NCI-H524 (cell line): ENCODE measurements around the gene TFEB.
A peak's percentile ranks its signal among the peaks of the same experiment; 100 is the strongest.

ENCODE experiments used
- DNase-seq, 2 experiments: peaks; one replicate each; lab custom pipeline; 2025; lab: John Stamatoyannopoulos, UW

The TFEB gene

GRCh38 chr6:41675176-41675775 is 60.1 kb downstream of the TFEB start:
- peak; percentile 92 to 97 for DNase-seq

- no peak for DNase-seq
These were observed 61.0 kb downstream of the TFEB start for GRCh38 chr6:41674231-41675000.

- peak; percentile 53 to 74 for DNase-seq
These were observed 61.8 kb downstream of the TFEB start for GRCh38 chr6:41673704-41674000.

- DNase-seq = peak; percentile 16 to 52
These were observed 62.3 kb downstream of the TFEB start for GRCh38 chr6:41672816-41673703.

- DNase-seq = no peak
These were observed 63.4 kb downstream of the TFEB start for GRCh38 chr6:41672016-41672415.

- DNase-seq = no peak
These were observed 64.0 kb downstream of the TFEB start for GRCh38 chr6:41671376-41671775.

GRCh38 chr6:41670703-41671360 is 64.6 kb downstream of the TFEB start:
- peak in 1 of 2 experiments; percentile 38 for DNase-seq

GRCh38 chr6:41668968-41669367 is 66.4 kb downstream of the TFEB start:
- DNase-seq = no peak

GRCh38 chr6:41667195-41667594 is 68.2 kb downstream of the TFEB start:
- DNase-seq = no peak

- DNase-seq = no peak
These were observed 71.1 kb downstream of the TFEB start for GRCh38 chr6:41664271-41664670.

- DNase-seq = no peak
These were observed 71.8 kb downstream of the TFEB start for GRCh38 chr6:41663568-41663967.

- no peak for DNase-seq
These were observed 75.5 kb downstream of the TFEB start for GRCh38 chr6:41659935-41660334.

GRCh38 chr6:41658636-41659035 is 76.8 kb downstream of the TFEB start:
- no peak for DNase-seq

- DNase-seq = no peak
These were observed 78.0 kb downstream of the TFEB start for GRCh38 chr6:41657131-41658094.

- no peak for DNase-seq
These were observed 79.3 kb downstream of the TFEB start for GRCh38 chr6:41656002-41656691.

- no peak for DNase-seq
These were observed 79.8 kb downstream of the TFEB start for GRCh38 chr6:41655646-41656001.

GRCh38 chr6:41655176-41655575 is 80.2 kb downstream of the TFEB start:
- DNase-seq = no peak

- no peak for DNase-seq
These were observed 80.7 kb downstream of the TFEB start for GRCh38 chr6:41654698-41655151.

- DNase-seq = peak in 1 of 2 experiments; percentile 15
These were observed 81.2 kb downstream of the TFEB start for GRCh38 chr6:41654151-41654697.

- no peak for DNase-seq
These were observed 81.7 kb downstream of the TFEB start for GRCh38 chr6:41653691-41654090.
